ENCODE measurements around the gene ASPN. TPM values are rescaled to one million over a fixed set of nuclear protein-coding genes. Genes with fewer than 3 reads are reported as not detected.
"Not testable (repeated sequence)": the region's sequence is repeated elsewhere in the genome, so short reads cannot be mapped to it uniquely, and the experiment has no call there.

The ASPN gene
- total RNA-seq, 1 donor from 2014 or later: 40.9 TPM

DNA sequence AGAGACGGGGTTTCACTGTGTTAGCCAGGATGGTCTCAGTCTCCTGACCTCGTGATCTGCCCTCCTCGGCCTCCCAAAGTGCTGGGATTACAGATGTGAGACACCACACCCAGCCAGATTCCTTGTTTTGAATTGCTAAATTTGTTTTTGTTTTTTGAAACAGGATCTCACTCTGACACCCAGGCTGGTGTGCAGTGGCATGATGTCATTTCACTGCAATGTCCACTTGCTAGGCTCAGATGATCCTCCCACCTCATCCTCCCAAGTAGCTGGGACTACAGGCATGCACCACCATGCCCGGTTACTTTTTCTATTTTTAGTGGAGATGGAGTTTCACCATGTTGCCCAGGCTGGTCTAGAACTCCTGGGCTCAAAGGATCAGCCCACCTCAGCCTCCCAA lies 71.1 kb downstream of the ASPN start:
- DNase-seq (ENCODE audit: low spot score): not testable (repeated sequence)

DNA sequence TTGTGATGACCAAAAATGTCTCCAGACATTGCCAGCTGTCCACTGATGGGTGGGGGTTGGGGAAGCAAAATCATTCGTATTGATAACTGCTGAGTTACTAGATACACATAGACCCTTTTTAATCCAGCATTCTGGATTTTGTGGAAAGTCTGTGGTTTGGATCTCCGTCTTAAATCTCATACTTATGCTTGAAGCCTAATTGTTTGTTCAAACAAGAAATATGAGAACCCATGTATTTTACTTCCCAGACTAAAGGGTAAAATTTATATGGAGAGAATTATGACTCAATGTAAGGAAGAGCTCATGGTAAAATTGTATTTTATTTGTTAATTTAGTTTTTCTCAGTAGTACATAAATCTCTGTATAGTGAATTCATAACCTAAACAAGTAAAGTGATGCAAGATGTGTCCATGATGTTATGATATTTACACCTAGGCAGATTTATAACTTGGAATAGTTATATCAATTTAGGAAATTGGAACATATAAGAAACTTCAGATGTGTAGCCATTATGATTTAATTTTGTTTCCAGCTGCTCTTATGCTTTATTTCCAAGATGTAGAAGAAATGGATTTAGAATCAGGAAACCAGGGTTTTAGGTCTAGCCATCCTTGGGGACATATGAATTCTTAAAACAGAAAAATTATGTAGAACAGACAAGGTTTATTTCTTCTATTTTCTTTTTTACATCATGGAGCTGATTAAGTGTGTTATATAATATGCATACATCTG lies 73.4 kb downstream of the ASPN start:
- no peak for DNase-seq (ENCODE audit: low spot score)

DNA sequence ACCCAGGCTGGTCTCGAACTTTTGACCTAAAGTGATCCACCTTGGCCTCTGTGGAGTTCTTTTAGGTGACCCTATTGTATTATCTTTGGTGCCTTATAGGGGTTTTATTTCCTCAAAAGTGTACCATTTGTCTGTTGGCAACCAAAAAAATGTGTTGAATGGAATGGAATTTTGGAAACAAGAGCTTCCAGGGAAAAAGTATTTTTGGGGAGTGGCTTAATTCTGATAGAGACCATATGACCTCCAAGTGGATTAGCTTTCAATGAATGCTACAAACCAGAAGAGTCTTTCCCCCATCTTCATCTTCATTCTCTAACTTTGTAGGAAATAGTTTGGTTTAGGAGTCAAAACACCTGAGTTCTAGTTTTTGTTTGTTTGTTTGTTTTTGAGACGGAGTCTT lies 74.5 kb downstream of the ASPN start:
- no peak for DNase-seq (ENCODE audit: low spot score)

DNA sequence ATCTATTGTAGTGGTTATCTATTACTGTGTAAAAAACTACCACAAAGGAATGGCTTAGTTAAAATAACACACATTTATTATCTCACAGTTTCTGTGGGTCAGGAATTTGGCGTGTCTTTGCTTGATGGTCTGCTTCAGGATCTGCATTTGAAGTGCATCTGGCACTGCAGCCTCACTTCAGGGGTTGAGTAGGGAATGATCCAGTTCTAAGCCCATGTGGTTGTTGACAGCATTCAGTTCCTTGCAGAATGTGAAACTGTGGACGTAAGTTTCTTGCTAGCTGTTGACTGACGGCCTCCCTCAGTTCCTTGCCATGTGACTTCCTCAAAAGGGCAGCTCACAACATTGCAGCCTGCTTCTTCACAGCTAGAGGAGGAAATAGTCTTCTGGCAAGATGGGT lies 75.8 kb downstream of the ASPN start:
- peak; percentile 38 for DNase-seq (ENCODE audit: low spot score)

Other genes starting within 250 kb of the ASPN start
- gene IARS1, start 188.8 kb downstream of the ASPN start, total RNA-seq: 56.7 TPM
- 25.1 TPM for gene NOL8, start 157.2 kb downstream of the ASPN start, total RNA-seq
- gene CENPP, start 156.6 kb downstream of the ASPN start, total RNA-seq: 2.3 TPM
- 154 TPM for gene OGN, start 77.9 kb downstream of the ASPN start, total RNA-seq
- 4.8 TPM for gene OMD, start 58.0 kb downstream of the ASPN start, total RNA-seq
- 8.2 TPM for gene ECM2, start 53.5 kb upstream of the ASPN start, total RNA-seq
- 7.3 TPM for gene IPPK, start 187.6 kb upstream of the ASPN start, total RNA-seq